Stimulated activated CD8-positive, alpha-beta memory T cell treated with anti-CD3 and anti-CD28 coated beads, Interleukin-7, amount 100 ng/mL, for 24 hours (primary cell): ENCODE measurements around the gene PHACTR4.
"Not testable (repeated sequence)": the region's sequence is repeated elsewhere in the genome, so short reads cannot be mapped to it uniquely, and the experiment has no call there.

Source experiments
- DNase-seq: peaks from one replicate; pipeline ENCODE4 v3.0.0-alpha.2; 2020; ENCODE audit warnings: low read depth

The PHACTR4 gene

GRCh38 chr1:28525002-28525642 lies 155.6 kb downstream of the PHACTR4 start:
- not testable (repeated sequence) for DNase-seq

GRCh38 chr1:28526886-28527285 lies 157.3 kb downstream of the PHACTR4 start:
- no peak for DNase-seq

GRCh38 chr1:28530456-28530855 lies 160.9 kb downstream of the PHACTR4 start:
- no peak for DNase-seq

- DNase-seq: no peak
Observed at GRCh38 chr1:28534671-28535070, 165.1 kb downstream of the PHACTR4 start.

GRCh38 chr1:28535180-28535579 lies 165.6 kb downstream of the PHACTR4 start:
- no peak for DNase-seq

DNA sequence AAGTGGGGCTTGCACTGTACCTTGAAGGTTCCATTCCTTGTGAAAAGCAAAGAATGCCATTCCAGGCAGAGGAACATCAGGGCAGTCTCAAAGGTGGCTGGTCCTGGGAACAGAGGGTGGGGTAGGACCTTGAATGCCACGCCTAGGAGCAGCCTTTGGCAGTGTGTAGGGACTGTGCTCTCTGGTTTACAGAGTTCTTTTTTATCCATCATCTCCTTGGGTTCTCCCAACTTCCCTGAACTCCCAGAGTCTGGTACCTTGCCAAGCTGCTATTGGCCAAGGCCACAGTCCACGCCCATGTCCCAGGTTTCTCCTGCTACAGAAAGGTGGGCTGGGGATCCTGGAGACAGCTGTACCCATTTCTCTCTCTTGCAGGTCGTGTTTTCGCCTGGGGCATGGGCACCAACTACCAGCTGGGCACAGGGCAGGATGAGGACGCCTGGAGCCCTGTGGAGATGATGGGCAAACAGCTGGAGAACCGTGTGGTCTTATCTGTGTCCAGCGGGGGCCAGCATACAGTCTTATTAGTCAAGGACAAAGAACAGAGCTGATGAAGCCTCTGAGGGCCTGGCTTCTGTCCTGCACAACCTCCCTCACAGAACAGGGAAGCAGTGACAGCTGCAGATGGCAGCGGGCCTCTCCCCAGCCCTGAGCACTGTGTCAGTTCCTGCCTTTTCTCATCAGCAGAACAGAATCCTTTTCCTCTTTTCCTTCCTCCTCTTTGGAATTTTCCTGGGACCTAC lies 168.1 kb downstream of the PHACTR4 start:
- DNase-seq: no peak

DNA sequence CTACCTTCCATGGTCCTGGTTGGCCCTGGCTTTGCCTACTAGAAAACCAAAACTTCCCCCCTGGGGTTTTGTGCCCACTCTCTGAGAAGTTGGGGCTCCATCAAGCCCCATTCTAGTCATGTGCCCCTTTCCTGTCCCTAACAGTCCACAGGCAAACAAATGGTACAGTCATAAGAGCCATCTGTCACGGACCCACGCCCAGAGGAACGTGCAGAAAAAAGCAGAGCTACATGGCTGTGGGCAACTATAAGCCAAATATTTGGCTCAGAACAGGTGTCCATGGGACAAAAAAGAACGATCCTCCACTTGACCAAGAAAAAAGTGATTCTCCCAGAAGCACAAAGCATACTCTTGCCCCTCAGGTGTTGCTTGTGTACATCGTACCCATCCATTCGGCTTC lies 168.7 kb downstream of the PHACTR4 start:
- DNase-seq: no peak

GRCh38 chr1:28540651-28541050 lies 171.1 kb downstream of the PHACTR4 start:
- DNase-seq: no peak

DNA sequence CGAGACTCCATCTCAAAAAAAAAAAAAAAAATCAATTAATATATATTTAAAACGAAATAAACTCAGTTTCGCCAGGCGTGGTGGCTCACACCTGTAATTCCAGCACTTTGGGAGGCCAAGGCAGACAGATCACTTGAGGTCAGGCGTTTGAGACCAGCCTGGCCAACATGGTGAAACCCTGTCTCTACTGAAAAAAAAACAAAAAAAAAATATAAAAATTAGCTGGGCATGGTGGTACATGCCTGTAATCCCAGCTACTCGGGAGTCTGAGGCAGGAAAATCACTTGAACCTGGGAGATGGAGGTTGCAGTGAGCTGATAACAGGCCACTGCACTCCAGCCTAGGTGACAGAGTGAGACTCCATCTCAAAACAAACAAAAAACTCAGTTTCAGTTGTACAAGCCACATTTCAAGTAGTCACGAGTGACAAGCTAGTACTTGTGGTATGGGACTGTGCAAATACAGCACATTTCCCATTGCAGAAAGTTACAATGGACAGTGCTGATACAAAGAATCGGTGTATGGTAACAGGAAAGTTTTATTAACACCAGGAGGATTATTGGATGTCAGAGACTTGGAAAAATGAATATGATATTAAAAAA lies 172.0 kb downstream of the PHACTR4 start:
- not testable (repeated sequence) for DNase-seq

DNA sequence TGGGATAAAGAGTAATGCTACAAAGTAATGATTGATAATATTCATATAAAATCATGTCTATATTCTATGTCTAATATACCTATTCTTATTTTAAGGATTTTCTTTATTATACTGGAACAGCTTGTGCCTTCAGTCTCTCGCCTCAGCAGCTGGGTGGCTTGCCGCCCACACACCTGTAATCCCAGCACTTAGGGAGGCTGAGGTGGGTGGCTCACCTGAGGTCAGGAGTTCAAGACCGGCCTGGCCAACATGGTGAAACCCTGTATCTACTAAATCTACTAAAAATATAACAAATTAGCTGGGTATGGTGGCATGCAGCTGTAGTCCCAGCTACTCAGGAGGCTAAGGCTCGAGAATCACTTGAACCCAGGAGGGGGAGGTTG lies 175.7 kb downstream of the PHACTR4 start:
- DNase-seq: no peak

DNA sequence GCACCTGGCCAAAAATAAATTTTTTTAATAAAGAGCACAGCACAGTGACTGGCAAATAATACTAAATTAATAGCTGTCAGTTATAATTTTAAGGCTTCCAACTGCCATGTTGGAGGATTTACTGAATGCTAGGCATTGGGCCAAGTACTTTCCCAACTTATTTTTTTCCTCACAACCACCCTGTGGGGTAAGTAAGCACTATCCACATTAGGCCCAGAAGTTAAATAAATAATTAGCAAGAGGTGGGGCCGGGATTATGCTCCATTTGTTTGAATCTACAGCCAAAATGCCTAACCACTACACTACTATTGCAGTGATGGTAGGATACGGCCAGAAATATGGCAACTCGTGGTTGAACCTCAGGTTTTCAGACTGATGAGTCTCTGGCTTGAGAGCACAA lies 178.8 kb downstream of the PHACTR4 start:
- no peak for DNase-seq
